ENCODE data around the gene FRAS1.
"Not testable (repeated sequence)": the region's sequence is repeated elsewhere in the genome, so short reads cannot be mapped to it uniquely, and the experiment has no call there.

The FRAS1 gene

GRCh38 chr4:78162342-78162741, 105.2 kb downstream of the FRAS1 start:
- DNase-seq (ENCODE audit: low read depth, low spot score): no peak

GRCh38 chr4:78162821-78163220, 105.7 kb downstream of the FRAS1 start:
- no peak for DNase-seq (ENCODE audit: low read depth, low spot score)

GRCh38 chr4:78165758-78166157, 108.6 kb downstream of the FRAS1 start:
- DNase-seq (ENCODE audit: low read depth, low spot score): no peak

GRCh38 chr4:78166622-78167021, 109.5 kb downstream of the FRAS1 start:
- DNase-seq (ENCODE audit: low read depth, low spot score): no peak

- no peak for DNase-seq (ENCODE audit: low read depth, low spot score)
These were observed 110.4 kb downstream of the FRAS1 start for GRCh38 chr4:78167510-78167909.

DNA sequence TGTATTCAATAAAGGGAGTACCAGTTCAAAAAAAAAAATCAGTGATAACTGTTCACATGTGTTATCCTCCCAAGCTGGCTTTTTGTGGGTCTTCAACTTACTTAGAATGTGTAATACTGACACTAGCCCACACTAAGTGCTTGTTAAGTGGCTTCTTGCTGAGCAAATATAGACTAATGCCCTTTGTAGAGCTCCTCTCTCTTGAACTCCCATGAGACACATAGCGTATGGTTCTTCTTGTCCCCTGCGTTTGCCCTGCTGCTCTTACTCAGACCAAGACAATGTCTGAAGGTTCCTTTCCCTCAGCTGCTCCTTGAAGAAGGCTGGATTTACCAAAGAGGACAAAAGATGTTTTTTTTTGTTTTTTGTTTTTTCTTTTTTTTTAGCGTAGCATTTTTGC, 110.9 kb downstream of the FRAS1 start:
- DNase-seq (ENCODE audit: low read depth, low spot score): no peak

- DNase-seq (ENCODE audit: low read depth, low spot score): no peak
These were observed 112.6 kb downstream of the FRAS1 start for GRCh38 chr4:78169728-78170127.

DNA sequence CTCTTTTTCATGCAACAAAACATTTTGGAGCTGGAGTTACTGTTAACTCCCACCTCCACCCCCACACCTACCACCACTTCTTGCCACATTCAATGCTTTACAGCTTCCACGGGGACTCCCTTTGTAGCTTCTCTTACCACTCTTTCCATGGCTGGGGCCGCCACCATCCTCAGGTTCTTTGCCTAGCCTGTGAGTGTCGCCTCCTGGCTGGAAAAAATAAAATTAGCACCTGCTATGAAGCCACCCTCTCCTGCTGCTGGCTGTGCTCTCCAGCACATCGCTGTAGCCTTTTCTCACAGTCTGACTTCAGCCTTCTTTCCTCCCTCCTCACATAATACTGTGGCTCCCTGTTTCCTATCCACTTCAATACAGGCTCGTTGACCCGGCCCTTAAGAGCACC, 114.4 kb downstream of the FRAS1 start:
- no peak for DNase-seq (ENCODE audit: low read depth, low spot score)

GRCh38 chr4:78174891-78175290, 117.8 kb downstream of the FRAS1 start:
- DNase-seq (ENCODE audit: low read depth, low spot score): no peak

DNA sequence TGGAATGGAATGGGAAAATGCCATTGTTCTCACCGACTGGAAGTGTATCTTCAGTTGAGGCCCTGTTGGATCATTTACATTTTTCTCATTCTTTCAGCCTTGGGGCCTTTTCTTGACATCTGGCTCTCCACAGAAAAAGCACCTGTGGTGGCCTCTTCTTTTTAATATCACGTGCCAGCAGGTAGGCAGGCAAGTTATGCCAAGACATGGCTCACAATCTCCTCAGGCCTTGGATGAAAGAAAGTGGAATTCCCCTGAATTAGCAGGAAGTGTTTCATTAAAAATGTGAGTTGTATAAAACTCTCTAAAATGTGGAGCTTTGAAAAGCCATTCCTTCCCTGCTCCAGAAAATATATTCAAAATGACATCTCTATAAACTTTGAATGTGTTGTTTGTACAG, 122.1 kb downstream of the FRAS1 start:
- DNase-seq (ENCODE audit: low read depth, low spot score): no peak

- DNase-seq (ENCODE audit: low read depth, low spot score): not testable (repeated sequence)
These were observed 124.6 kb downstream of the FRAS1 start for GRCh38 chr4:78181681-78182234.

- no peak for DNase-seq (ENCODE audit: low read depth, low spot score)
These were observed 127.5 kb downstream of the FRAS1 start for GRCh38 chr4:78184584-78184983.

- DNase-seq (ENCODE audit: low read depth, low spot score): no peak
These were observed 128.0 kb downstream of the FRAS1 start for GRCh38 chr4:78185117-78185516.

DNA sequence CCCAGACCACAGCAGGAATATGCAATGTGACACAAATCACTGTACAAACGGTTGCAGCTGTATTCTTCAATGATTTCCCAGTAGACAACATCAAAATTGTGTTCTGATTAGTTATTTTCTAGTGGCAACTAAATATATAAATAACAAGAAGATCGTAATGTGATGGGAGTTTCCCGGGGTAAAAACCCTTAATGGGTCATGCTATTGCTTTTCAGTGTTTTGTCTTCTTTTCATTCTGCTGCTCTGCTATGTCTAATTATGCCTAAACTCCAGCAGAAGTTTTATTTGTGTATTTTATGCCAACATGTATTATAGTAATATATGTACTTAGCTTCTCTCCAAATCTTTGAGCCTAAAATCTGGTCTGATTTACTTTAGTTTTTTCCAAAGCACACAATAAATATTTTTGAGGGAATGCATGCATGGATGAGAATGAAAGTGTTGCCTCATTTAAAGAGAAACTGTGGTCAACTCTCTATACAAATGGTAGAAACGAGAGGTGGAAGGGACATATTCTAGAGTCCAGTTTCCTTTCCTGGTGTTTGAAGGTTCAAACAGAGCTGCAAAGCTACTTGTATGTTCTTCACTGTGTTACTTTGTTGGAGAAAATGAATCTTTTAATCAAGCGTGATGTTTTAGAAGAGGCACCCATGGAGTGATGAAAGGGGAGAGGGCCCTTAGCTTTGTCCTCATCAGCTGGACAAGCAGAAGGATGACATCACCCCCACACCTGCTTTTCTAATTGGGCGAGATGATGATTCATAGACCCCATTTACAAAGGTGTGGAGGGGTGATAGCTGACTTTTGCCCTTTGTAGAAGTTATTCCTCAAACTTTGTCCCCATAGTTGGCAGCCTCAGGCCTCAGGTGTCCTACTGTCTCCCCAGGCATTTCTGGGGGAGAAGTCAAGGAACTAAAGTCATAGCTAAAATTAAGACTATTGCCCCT, 129.7 kb downstream of the FRAS1 start:
- no peak for DNase-seq (ENCODE audit: low read depth, low spot score)

DNA sequence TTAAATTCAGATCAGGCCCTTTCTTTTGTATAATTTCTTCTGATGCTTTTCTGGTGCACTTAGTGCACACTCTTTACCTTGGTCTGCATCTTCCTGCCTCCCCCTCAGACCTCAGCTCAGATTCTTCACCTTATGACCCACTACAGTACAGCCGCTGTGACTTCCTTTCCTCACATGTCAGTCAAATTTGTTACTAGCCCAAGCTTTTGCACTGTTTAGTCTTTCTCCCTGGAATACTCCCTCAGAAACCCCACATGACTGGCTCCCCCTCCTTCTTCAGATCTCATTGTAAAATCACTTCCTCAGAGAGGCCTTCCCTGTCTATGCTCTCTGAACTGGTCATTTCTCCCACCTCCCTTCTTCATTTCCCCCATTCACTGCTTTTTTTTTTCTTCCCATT, 132.9 kb downstream of the FRAS1 start:
- DNase-seq (ENCODE audit: low read depth, low spot score): no peak

DNA sequence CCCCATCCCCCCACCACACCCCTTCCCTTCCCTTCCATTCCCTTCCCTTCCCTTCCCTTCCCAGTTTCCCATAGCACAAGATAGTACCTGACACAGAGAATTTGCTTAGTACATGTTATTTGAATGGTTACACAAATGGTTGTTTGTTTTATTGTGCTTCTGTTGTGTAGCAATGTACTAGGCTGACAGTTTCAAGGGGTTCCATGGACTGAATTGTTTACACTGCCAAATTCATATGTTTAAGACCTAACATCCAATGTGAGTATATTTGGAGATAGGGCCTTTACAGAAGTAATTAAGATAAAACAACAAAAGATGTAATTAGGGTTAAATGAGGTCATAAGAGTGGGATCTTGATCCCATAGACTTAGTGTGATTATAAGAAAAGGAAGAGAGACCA, 133.5 kb downstream of the FRAS1 start:
- no peak for DNase-seq (ENCODE audit: low read depth, low spot score)

GRCh38 chr4:78197947-78198346, 140.8 kb downstream of the FRAS1 start:
- no peak for DNase-seq (ENCODE audit: low read depth, low spot score)

DNA sequence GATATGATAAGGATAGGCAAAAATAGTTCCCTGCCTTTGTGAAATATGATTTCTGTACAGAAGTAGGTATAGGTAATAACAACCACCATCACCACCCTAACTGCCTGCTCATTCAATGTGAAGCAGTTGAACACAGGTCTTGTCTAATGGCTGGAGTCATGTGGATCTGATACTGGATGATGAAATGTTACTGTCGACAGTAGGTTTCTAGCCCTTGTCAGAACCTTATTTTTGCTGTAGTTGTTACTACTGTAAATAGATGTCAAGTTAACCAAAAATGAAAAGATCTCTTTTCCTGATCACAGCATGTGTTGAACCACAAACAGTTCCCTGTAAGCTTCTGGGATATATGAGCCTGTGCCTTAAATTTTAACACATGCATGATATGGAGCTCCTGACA, 142.9 kb downstream of the FRAS1 start:
- DNase-seq (ENCODE audit: low read depth, low spot score): no peak

GRCh38 chr4:78200949-78201348, 143.8 kb downstream of the FRAS1 start:
- no peak for DNase-seq (ENCODE audit: low read depth, low spot score)

DNA sequence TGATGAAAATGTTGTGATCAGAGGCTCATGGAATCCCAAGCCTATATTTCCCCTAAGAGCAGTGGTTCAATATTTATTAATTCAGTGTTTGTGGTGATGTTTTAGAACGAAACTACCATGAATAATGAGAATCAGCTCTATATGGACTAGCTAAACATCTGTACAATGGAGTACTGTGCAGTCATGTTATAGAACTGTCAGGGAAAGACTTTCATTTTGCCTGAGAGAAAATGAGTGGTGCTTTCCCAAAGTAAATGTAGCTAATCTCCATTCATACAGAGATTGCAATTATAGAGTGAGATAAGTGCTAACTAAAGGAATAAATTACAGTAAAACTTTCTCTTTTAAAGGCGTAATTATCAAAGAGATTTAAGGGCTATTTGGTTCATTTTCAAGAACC, 147.1 kb downstream of the FRAS1 start:
- no peak for DNase-seq (ENCODE audit: low read depth, low spot score)

GRCh38 chr4:78205591-78205990, 148.5 kb downstream of the FRAS1 start:
- no peak for DNase-seq (ENCODE audit: low read depth, low spot score)

GRCh38 chr4:78207541-78207940, 150.4 kb downstream of the FRAS1 start:
- DNase-seq (ENCODE audit: low read depth, low spot score): no peak

DNA sequence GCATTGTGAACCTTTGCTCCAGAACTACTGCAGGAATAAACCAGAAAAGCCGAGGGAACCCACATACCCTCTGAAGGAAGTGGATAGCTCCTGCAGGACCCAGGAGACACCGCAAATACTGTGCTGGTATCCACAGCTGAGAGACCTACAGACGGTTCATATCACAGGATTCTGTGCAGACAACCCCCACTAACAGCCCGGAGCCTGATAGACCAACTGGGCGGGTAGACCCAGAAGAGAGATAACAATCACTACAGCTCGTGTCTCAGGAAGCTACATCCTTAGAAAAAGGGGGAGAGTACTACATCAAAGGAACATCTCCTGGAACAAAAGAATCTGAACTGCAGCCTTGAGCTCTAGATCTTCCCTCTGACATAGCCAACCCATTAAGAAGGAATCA, 150.8 kb downstream of the FRAS1 start:
- DNase-seq (ENCODE audit: low read depth, low spot score): no peak

Measured in activated CD4-positive, CD25-positive, alpha-beta regulatory T cell treated with anti-CD3 and anti-CD28 coated beads, Interleukin-2, amount 50 U/mL, for 16 hours (primary cell).